WTC11 (cell line): Measurements from ENCODE around the gene ASTN1. TPM values are rescaled to one million over a fixed set of nuclear protein-coding genes. Genes with fewer than 3 reads are reported as not detected.

Experiments used
- ATAC-seq: fragments of 200-7000 bp; cut with Tn5 transposase; 2 replicates; pipeline ENCODE4 v1.10.0; 2021; ENCODE audit warnings: mild to moderate bottlenecking, moderate library complexity
- CTCF ChIA-PET: fragments of 300-600 bp; sonication (Branson Sonifier 250); formaldehyde crosslinking; loops from one replicate; lab custom pipeline; 2021; ENCODE audit warnings: antibody characterized with exemption; lab: Charles Lee
- POLR2A ChIA-PET: fragments of 350-600 bp; sonication (Branson Sonifier 250); formaldehyde crosslinking; loops from one replicate; lab custom pipeline; 2021; ENCODE audit warnings: antibody characterized with exemption; lab: Charles Lee
- DNase-seq: peaks from one replicate; pipeline ENCODE4 v3.0.0; 2021; ENCODE audit warnings: low spot score
- H3K27ac Mint-ChIP-seq: 2 replicates; pipeline ENCODE4 v1.8.0; 2021; ENCODE audit warnings: mixed read lengths
- H3K27me3 Mint-ChIP-seq: 2 replicates; pipeline ENCODE4 v1.8.0; 2021; ENCODE audit warnings: low read depth, mild to moderate bottlenecking, moderate library complexity, mixed read lengths
- H3K36me3 Mint-ChIP-seq: 2 replicates; pipeline ENCODE4 v1.8.0; 2021; ENCODE audit warnings: mixed read lengths
- H3K4me1 Mint-ChIP-seq: 2 replicates; pipeline ENCODE4 v1.8.0; 2022; ENCODE audit warnings: mixed read lengths
- H3K4me3 Mint-ChIP-seq: 2 replicates; pipeline ENCODE4 v1.8.0; 2021; ENCODE audit warnings: mild to moderate bottlenecking, moderate library complexity, mixed read lengths
- H3K9me3 Mint-ChIP-seq: 2 replicates; pipeline ENCODE4 v1.8.0; 2021; ENCODE audit warnings: mixed read lengths
- FOXJ3 ChIP-seq: sonication (generic); formaldehyde crosslinking; IDR thresholded peaks from 2 replicates; pipeline ENCODE4 v1.9.0; 2021; ENCODE audit warnings: missing genetic modification reagents, mild to moderate bottlenecking, borderline replicate concordance
- FOXK1 ChIP-seq: sonication (generic); formaldehyde crosslinking; IDR thresholded peaks from 2 replicates; pipeline ENCODE4 v1.8.0; 2022; ENCODE audit warnings: mild to moderate bottlenecking, moderate library complexity, missing genetic modification reagents
- GRHL2 ChIP-seq: fragments of 250-450 bp; sonication (Bioruptor Pico); IDR thresholded peaks from 2 replicates; pipeline ENCODE4 v1.8.0; 2022; ENCODE audit warnings: mild to moderate bottlenecking, moderate library complexity; ENCODE audit not compliant: insufficient replicate concordance, severe bottlenecking
- GTF2I ChIP-seq: fragments of 250-450 bp; sonication (Bioruptor Pico); conservative IDR thresholded peaks from 2 replicates; pipeline ENCODE4 v1.4.0; 2021; ENCODE audit warnings: mild to moderate bottlenecking
- MYBL2 ChIP-seq: sonication (generic); formaldehyde crosslinking; IDR thresholded peaks from 2 replicates; pipeline ENCODE4 v1.8.1; 2023; ENCODE audit warnings: mild to moderate bottlenecking, moderate library complexity, missing genetic modification reagents
- NR3C1 ChIP-seq: sonication (generic); formaldehyde crosslinking; conservative IDR thresholded peaks from 2 replicates; pipeline ENCODE4 v1.8.1; 2023; ENCODE audit warnings: low read depth, mild to moderate bottlenecking, missing genetic modification reagents
- SOX15 ChIP-seq: fragments of 250-450 bp; sonication (Bioruptor Pico); IDR thresholded peaks from 2 replicates; pipeline ENCODE4 v1.9.0; 2021; ENCODE audit warnings: mild to moderate bottlenecking
- SP1 ChIP-seq: sonication (generic); formaldehyde crosslinking; conservative IDR thresholded peaks from 2 replicates; pipeline ENCODE4 v1.8.1; 2022; ENCODE audit warnings: missing genetic modification reagents
- ZBTB21 ChIP-seq: sonication (generic); formaldehyde crosslinking; IDR thresholded peaks from 2 replicates; pipeline ENCODE4 v1.8.1; 2023; ENCODE audit warnings: mild to moderate bottlenecking, missing genetic modification reagents, borderline replicate concordance
- ZNF121 ChIP-seq: sonication (generic); formaldehyde crosslinking; IDR thresholded peaks from 2 replicates; pipeline ENCODE4 v1.8.0; 2023; ENCODE audit warnings: missing genetic modification reagents
- ZNF219 ChIP-seq: sonication (generic); formaldehyde crosslinking; IDR thresholded peaks from 2 replicates; pipeline ENCODE4 v1.8.0; 2023; ENCODE audit warnings: missing genetic modification reagents, mild to moderate bottlenecking, borderline replicate concordance
- ZNF232 ChIP-seq: sonication (generic); formaldehyde crosslinking; IDR thresholded peaks from 2 replicates; pipeline ENCODE4 v1.8.0; 2022; ENCODE audit warnings: mild to moderate bottlenecking, missing genetic modification reagents
- ZNF416 ChIP-seq: fragments of 250-450 bp; sonication (Bioruptor Pico); IDR thresholded peaks from 2 replicates; pipeline ENCODE4 v1.9.0; 2021; ENCODE audit warnings: mild to moderate bottlenecking, inconsistent platforms
- total RNA-seq: library from RNA; stranded (reverse); gene quantifications from 3 replicates; pipeline ENCODE4 v1.2.3, GENCODE V29; 2021
- TF ChIP-seq, protein P1 (sequence below): sonication (generic); formaldehyde crosslinking; IDR thresholded peaks from 2 replicates; pipeline ENCODE4 v1.8.1; 2022; ENCODE audit warnings: low read depth, missing genetic modification reagents, borderline replicate concordance
- TF ChIP-seq, protein P2 (sequence below): fragments of 250-450 bp; sonication (Bioruptor Pico); conservative IDR thresholded peaks from 2 replicates; pipeline ENCODE4 v1.9.0; 2021; ENCODE audit warnings: mild to moderate bottlenecking
- TF ChIP-seq, protein P3 (sequence below): sonication (generic); formaldehyde crosslinking; IDR thresholded peaks from 2 replicates; pipeline ENCODE4 v1.8.1; 2023; ENCODE audit warnings: mild to moderate bottlenecking, missing genetic modification reagents
- TF ChIP-seq, protein P4 (sequence below): sonication (generic); formaldehyde crosslinking; IDR thresholded peaks from 2 replicates; pipeline ENCODE4 v1.8.1; 2022; ENCODE audit warnings: missing genetic modification reagents, borderline replicate concordance
- TF ChIP-seq, protein P5 (sequence below): sonication (generic); formaldehyde crosslinking; IDR thresholded peaks from 2 replicates; pipeline ENCODE4 v1.8.1; 2022; ENCODE audit warnings: mild to moderate bottlenecking, missing genetic modification reagents, moderate library complexity, borderline replicate concordance
- TF ChIP-seq, protein P6 (sequence below): sonication (generic); formaldehyde crosslinking; IDR thresholded peaks from 2 replicates; pipeline ENCODE4 v1.8.1; 2023; ENCODE audit warnings: mild to moderate bottlenecking, missing genetic modification reagents, moderate library complexity
- TF ChIP-seq, protein P7 (sequence below): sonication (generic); formaldehyde crosslinking; IDR thresholded peaks from 2 replicates; pipeline ENCODE4 v1.8.1; 2022; ENCODE audit warnings: low read depth, mild to moderate bottlenecking, moderate library complexity, missing genetic modification reagents, borderline replicate concordance
- TF ChIP-seq, protein P8 (sequence below): sonication (generic); formaldehyde crosslinking; IDR thresholded peaks from 2 replicates; pipeline ENCODE4 v1.8.1; 2023; ENCODE audit warnings: mild to moderate bottlenecking, missing genetic modification reagents, borderline replicate concordance

ASTN1 gene
- total RNA-seq, 1 experiment from 2014 or later, result 3.4 TPM

DNA sequence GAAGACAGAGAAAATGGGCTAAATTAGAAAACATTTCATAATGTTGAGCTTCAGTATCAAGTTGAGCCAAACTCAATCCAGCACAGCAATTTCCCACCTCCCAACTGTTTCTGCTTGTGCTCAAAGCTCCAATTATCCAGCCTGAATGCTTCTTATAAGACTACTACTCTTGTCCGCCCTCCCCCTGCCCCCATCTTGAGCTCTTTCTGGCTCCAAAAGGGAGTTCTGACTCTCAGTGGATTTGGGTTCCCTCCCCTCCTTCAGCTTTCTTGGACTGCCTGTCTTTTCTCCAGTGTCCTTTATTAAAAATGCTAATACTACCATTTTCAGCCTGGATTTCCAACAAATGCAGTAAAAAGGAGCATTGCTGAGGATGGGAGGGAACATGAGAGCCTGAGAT, 174.8 kb downstream of the ASTN1 start:
- no peaks in the 10 kb centered on the region for H3K36me3 Mint-ChIP-seq
- no peaks in the 10 kb centered on the region for H3K27me3 Mint-ChIP-seq
- POLR2A ChIA-PET, result interaction anchor here (0.7 kb wide), 1 partner anchor 11 kb away, joined by 3 read pairs; no protein-coding TSS in a partner anchor
- ATAC-seq (no peak), DNase-seq (no peak)
- no peaks in the 10 kb centered on the region for H3K9me3 Mint-ChIP-seq
- CTCF ChIA-PET, result interaction anchor here (1.2 kb wide), 1 partner anchor 192 kb away, joined by 4 read pairs; no protein-coding TSS in a partner anchor
- H3K4me1 Mint-ChIP-seq, result 0 out of 2 replicates have a peak, but pooled peaks cover 2% of the 10 kb centered on the region
- H3K27ac Mint-ChIP-seq, result no peak overlapping the region
- no peak overlapping the region for H3K4me3 Mint-ChIP-seq
- TF ChIP-seq, protein P1, sequence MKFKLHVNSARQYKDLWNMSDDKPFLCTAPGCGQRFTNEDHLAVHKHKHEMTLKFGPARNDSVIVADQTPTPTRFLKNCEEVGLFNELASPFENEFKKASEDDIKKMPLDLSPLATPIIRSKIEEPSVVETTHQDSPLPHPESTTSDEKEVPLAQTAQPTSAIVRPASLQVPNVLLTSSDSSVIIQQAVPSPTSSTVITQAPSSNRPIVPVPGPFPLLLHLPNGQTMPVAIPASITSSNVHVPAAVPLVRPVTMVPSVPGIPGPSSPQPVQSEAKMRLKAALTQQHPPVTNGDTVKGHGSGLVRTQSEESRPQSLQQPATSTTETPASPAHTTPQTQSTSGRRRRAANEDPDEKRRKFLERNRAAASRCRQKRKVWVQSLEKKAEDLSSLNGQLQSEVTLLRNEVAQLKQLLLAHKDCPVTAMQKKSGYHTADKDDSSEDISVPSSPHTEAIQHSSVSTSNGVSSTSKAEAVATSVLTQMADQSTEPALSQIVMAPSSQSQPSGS (CRISPR knock-in tag), result no peak
- TF ChIP-seq NR3C1, result no peak
- TF ChIP-seq, protein P2, sequence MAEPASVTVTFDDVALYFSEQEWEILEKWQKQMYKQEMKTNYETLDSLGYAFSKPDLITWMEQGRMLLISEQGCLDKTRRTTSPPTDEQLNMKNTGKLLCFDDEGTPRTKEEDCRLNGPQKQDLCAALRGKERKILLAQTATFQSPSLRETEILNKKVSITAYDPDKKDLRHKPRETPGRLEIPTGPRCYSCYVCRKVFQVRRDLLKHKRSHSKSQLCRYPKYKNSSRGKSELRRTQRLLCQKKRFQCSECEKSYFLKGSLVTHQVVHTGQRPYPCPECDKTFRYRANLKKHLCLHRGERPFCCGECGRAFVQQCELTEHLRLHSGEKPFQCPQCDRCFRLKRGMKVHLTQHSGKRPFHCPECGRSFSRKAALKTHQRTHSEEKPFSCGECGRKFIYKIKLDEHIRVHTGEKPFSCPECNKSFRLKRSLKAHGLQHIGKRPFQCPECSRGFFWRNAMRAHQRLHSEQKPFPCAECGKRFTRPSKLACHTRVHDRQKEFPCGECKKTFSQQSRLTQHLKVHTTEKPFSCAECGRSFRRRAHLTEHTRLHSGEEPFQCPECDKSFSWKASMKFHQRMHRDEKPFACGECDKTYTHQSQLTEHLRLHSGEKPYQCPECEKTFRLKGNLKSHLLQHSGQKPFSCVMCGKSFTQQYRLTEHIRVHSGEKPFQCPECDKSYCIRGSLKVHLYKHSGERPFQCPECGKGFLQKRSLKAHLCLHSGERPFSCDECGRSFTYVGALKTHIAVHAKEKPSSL, result no peak
- TF ChIP-seq, protein P3, sequence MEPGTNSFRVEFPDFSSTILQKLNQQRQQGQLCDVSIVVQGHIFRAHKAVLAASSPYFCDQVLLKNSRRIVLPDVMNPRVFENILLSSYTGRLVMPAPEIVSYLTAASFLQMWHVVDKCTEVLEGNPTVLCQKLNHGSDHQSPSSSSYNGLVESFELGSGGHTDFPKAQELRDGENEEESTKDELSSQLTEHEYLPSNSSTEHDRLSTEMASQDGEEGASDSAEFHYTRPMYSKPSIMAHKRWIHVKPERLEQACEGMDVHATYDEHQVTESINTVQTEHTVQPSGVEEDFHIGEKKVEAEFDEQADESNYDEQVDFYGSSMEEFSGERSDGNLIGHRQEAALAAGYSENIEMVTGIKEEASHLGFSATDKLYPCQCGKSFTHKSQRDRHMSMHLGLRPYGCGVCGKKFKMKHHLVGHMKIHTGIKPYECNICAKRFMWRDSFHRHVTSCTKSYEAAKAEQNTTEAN (CRISPR knock-in tag), result no peak
- no peak for TF ChIP-seq ZNF232
- TF ChIP-seq GRHL2 (CRISPR knock-in tag), result no peak
- TF ChIP-seq ZBTB21 (CRISPR knock-in tag), result no peak
- no peak for TF ChIP-seq SOX15 (CRISPR knock-in tag)
- TF ChIP-seq FOXK1, result no peak
- TF ChIP-seq, protein P4, sequence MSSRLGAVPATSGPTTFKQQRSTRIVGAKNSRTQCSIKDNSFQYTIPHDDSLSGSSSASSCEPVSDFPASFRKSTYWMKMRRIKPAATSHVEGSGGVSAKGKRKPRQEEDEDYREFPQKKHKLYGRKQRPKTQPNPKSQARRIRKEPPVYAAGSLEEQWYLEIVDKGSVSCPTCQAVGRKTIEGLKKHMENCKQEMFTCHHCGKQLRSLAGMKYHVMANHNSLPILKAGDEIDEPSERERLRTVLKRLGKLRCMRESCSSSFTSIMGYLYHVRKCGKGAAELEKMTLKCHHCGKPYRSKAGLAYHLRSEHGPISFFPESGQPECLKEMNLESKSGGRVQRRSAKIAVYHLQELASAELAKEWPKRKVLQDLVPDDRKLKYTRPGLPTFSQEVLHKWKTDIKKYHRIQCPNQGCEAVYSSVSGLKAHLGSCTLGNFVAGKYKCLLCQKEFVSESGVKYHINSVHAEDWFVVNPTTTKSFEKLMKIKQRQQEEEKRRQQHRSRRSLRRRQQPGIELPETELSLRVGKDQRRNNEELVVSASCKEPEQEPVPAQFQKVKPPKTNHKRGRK (CRISPR knock-in tag), result no peak
- no peak for TF ChIP-seq ZNF416 (CRISPR knock-in tag)
- TF ChIP-seq, protein P5, sequence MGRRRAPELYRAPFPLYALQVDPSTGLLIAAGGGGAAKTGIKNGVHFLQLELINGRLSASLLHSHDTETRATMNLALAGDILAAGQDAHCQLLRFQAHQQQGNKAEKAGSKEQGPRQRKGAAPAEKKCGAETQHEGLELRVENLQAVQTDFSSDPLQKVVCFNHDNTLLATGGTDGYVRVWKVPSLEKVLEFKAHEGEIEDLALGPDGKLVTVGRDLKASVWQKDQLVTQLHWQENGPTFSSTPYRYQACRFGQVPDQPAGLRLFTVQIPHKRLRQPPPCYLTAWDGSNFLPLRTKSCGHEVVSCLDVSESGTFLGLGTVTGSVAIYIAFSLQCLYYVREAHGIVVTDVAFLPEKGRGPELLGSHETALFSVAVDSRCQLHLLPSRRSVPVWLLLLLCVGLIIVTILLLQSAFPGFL (CRISPR knock-in tag), result no peak
- TF ChIP-seq, protein P6, sequence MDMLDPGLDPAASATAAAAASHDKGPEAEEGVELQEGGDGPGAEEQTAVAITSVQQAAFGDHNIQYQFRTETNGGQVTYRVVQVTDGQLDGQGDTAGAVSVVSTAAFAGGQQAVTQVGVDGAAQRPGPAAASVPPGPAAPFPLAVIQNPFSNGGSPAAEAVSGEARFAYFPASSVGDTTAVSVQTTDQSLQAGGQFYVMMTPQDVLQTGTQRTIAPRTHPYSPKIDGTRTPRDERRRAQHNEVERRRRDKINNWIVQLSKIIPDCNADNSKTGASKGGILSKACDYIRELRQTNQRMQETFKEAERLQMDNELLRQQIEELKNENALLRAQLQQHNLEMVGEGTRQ (CRISPR knock-in tag), result no peak
- no peak for TF ChIP-seq GTF2I
- TF ChIP-seq SP1, result no peak
- TF ChIP-seq ZNF219, result no peak
- TF ChIP-seq, all 79 proteins: peak for 0

DNA sequence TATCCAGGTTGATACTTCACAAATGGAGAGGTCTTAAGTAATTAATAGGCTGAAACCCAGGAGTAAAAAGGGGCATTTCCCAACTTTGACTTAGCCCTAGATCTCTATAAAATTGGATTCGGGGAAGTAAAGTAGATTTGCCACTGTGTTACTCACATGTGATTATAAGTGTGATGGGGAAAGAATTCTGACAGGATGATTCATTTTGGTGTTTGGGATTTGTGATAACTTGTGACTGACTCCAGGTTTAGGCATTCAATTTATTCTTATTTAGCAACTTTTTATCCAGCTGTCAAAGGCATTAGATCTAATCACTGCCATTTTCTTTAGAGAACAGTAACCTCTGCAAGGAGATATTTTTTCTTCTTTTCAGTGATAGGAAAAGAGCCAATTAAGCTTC, 175.5 kb downstream of the ASTN1 start:
- ChIA-PET POLR2A (no interaction called here), CTCF (interaction anchor here (1.2 kb wide), 1 partner anchor 193 kb away, joined by 4 read pairs; no protein-coding TSS in a partner anchor)
- no peaks in the 10 kb centered on the region for H3K27me3 Mint-ChIP-seq
- H3K9me3 Mint-ChIP-seq, result no peaks in the 10 kb centered on the region
- H3K4me3 Mint-ChIP-seq, result no peak overlapping the region
- no peak for ATAC-seq
- H3K36me3 Mint-ChIP-seq, result no peaks in the 10 kb centered on the region
- 0 out of 2 replicates have a peak, but pooled peaks cover 2% of the 10 kb centered on the region for H3K4me1 Mint-ChIP-seq
- H3K27ac Mint-ChIP-seq, result no peak overlapping the region
- DNase-seq, result no peak
- no peak for TF ChIP-seq ZNF219
- TF ChIP-seq ZNF121 (CRISPR knock-in tag), result no peak
- TF ChIP-seq, protein P7, sequence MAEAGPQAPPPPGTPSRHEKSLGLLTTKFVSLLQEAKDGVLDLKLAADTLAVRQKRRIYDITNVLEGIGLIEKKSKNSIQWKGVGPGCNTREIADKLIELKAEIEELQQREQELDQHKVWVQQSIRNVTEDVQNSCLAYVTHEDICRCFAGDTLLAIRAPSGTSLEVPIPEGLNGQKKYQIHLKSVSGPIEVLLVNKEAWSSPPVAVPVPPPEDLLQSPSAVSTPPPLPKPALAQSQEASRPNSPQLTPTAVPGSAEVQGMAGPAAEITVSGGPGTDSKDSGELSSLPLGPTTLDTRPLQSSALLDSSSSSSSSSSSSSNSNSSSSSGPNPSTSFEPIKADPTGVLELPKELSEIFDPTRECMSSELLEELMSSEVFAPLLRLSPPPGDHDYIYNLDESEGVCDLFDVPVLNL (CRISPR knock-in tag), result no peak
- TF ChIP-seq, protein P8, sequence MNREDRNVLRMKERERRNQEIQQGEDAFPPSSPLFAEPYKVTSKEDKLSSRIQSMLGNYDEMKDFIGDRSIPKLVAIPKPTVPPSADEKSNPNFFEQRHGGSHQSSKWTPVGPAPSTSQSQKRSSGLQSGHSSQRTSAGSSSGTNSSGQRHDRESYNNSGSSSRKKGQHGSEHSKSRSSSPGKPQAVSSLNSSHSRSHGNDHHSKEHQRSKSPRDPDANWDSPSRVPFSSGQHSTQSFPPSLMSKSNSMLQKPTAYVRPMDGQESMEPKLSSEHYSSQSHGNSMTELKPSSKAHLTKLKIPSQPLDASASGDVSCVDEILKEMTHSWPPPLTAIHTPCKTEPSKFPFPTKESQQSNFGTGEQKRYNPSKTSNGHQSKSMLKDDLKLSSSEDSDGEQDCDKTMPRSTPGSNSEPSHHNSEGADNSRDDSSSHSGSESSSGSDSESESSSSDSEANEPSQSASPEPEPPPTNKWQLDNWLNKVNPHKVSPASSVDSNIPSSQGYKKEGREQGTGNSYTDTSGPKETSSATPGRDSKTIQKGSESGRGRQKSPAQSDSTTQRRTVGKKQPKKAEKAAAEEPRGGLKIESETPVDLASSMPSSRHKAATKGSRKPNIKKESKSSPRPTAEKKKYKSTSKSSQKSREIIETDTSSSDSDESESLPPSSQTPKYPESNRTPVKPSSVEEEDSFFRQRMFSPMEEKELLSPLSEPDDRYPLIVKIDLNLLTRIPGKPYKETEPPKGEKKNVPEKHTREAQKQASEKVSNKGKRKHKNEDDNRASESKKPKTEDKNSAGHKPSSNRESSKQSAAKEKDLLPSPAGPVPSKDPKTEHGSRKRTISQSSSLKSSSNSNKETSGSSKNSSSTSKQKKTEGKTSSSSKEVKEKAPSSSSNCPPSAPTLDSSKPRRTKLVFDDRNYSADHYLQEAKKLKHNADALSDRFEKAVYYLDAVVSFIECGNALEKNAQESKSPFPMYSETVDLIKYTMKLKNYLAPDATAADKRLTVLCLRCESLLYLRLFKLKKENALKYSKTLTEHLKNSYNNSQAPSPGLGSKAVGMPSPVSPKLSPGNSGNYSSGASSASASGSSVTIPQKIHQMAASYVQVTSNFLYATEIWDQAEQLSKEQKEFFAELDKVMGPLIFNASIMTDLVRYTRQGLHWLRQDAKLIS (CRISPR knock-in tag), result no peak
- TF ChIP-seq MYBL2 (CRISPR knock-in tag), result no peak
- no peak for TF ChIP-seq FOXJ3 (CRISPR knock-in tag)
